Frontal cortex (tissue), 4 donors: ENCODE results near the gene AMPD3. TPM values are rescaled to one million over a fixed set of nuclear protein-coding genes. Genes with fewer than 3 reads are reported as not detected.

Experiments used
- DNase-seq, 2 donors: peaks; one replicate each; pipeline ENCODE4 v3.0.0; 2012; ENCODE audit warnings: low spot score in 2 of 2
- FAIRE-seq: peaks from 2 replicates; lab custom pipeline; 2012; peaks lifted over from hg19 to GRCh38; lab: Jason Lieb, UNC
- total RNA-seq: library from RNA; depleted of rRNA; stranded (reverse); fragments of >200 nt; gene quantifications from one replicate; pipeline ENCODE4 v1.2.3, GENCODE V29; 2014
- donor health status: control.
- donor health status: control.
- donor health status: control.

Gene AMPD3
- total RNA-seq, 1 donor from 2014 or later = 0.82 TPM

DNA sequence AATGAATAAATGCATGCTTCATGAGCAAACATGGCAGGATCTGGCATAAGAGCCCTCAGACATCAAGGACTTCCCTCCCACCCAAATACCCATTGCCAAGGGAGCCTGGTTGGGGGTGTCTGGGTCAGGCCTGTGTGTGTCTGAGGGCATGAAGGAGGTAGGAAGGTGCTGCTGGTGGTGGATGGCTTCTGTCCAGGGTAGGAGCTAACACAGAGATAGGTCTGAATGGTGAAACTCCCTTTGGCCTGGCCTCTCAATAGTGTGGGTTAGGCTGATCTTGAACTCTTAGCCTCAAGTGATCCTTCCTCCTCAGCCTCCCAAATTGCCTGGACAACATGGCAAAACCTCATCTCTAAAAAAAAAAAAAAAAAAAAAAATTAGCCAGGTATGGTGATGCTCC lies 2.8 kb downstream of the AMPD3 start:
- FAIRE-seq (no peak), DNase-seq (no peak)

DNA sequence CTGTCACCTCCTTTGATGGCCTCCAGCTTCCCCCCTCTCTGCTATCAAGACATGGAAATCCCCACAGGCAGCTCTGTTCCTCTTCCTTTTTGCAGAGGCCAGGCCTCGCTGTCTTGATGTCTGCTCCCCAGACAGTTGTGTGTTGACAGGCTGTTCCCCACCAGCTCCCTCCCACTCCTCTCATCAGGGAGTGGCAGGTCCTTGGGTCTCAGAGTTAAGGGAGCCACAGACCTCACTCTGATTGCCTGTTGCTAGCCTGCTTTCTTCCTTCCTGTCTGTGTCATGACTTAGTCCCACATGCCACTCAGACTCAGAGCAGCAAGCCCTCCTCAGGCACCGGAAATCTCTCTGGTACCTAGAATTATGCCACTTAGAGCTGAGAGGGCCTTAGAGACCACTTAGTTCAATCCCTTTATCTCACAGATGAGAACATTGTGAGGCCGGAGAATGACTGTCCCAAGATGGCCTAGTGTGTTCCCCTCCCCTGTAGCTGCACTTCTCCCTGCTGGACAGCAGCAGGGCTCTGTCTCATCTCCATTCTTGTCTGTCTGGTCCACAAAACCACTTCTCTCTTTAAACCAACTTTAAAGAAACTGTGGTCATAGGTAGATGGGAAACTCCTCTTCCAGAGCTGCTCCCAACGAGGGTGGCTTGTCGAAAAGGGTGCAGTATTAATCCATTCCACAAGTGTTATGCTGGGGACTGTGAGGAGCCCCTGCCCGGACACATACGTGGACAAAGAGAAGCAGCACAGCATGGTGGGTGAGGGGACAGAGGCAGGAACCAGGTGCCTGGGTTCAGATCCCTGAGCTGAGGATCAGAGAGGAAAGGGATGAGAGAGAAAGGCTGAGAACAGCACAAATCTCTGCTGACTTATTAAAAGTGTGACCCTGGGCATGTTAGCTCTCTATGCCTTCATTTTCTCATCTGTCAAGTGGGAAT lies 4.2 kb downstream of the AMPD3 start:
- FAIRE-seq (no peak), DNase-seq (no peak)

DNA sequence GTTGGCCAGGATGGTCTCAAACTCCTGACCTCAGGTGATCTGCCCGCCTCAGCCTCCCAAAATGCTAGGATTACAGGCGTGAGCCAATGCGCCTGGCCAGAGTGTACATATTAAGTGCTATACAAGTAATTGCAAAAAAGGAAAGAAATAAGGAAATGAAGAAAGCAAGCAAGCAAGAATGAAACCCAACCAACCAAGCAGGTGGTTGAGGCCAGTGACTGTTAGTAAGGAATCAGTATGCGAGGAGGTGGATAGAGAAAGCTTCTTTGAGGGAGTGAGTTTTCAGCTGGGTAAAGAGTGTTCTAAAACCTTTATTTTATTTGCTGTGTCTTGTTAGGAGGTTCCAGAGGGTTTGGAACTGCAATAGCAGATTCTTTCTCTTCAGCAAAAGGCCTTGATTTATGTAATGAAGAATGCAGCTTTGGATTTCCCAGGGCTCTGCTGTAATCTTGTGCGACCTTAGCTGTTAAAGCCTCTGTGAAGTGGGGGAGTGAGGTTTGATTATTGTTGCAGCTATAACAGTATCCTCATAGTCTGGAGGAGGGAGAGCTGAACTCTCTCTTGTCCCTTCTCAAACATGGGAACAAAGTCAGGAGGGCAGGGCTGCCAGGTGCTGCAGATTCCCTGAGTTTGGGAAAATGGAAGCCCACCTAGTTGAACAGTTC lies 5.7 kb downstream of the AMPD3 start:
- DNase-seq = no peak
- FAIRE-seq = no peak

DNA sequence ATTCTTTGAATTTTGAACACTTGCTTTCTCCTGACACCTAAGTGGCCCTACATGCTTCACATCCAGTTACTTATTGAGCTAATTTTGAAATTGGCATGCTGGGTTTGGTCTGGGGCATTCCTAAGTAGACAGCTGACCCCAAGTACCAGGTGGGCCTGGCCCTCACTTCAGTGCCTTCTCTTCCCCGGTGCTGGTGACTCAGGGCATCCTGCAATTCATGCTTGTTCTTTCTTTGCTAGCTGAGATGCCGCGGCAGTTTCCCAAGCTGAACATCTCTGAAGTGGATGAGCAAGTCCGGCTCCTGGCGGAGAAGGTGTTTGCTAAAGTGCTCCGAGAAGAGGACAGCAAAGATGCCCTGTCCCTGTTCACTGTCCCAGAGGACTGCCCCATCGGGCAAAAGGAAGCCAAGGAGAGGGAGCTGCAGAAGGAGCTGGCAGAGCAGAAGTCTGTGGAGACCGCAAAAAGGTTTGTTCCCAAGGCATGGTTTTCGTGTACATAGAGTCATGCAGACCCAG lies 6.3 kb downstream of the AMPD3 start:
- no peak for FAIRE-seq
- no peak for DNase-seq

DNA sequence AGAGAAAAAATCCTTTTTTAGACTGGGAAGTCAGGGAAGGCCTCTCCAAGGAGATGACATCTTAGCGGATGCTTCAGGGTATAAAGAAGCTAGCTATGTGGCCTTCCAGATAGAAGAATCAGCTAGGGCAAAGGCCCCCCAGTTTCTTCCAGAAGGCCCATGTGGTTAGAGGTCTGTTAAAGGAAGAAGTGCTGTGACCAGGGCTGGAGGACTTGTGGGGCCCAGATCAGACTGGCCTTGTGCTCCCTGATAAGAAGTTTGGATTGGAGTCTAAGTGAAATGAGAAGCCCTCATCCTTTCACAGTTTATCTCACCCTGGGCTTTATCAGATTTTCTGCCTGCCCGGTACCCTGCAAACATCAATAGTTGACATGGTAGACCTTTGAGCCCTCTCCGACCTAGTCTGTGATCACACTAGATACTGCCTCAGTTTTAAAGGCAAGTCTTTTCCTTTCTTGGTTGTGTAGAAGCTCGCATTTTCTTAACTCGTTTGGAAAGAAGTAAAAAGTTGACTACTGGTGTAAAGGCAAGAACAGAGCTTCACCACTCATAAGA lies 7.8 kb downstream of the AMPD3 start:
- FAIRE-seq = no peak
- DNase-seq = no peak

DNA sequence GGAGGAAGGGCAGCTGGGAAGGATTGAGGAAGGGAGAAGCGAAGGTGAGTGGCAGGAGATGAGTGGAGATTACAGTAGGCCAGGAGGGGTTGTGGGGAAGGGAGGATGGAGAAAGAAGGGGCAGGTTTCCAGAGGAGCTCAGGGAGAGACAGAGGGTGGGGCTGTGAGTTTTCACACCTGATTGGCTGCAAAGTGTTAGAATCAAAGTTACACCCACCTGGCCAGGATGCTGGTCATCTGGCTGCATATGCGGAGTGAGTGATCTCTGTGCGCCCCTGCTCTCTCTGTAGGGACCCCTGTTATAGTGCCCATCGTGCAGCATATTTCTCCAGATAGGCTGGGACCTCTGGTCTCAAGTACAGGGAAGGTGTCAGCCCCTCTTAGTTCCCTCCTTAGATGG lies 18.3 kb downstream of the AMPD3 start:
- no peak for DNase-seq

DNA sequence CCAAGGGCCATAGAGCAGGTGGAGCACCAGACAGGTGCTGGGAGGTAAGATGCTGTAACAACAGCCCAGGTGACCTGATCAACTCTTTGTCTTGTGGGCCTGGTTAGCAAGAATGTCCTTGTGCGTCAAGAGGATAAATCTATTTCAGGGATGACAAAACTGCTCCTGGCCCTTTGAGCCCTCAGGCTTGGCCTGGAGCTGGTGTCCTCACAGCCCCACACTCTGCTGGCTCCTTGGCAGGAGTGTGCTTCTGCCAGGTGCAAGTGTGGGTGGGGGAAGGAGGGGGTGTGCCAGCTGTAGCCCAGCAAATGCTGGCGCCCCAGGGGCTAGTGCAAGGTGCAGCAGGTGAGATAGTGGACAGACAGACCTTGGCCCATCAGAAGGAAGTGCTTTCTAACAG lies 19.5 kb downstream of the AMPD3 start:
- no peak for DNase-seq
- FAIRE-seq = no peak

More for the DNA sequence above, 18.3 kb downstream of the AMPD3 start:
- no peak for FAIRE-seq

DNA sequence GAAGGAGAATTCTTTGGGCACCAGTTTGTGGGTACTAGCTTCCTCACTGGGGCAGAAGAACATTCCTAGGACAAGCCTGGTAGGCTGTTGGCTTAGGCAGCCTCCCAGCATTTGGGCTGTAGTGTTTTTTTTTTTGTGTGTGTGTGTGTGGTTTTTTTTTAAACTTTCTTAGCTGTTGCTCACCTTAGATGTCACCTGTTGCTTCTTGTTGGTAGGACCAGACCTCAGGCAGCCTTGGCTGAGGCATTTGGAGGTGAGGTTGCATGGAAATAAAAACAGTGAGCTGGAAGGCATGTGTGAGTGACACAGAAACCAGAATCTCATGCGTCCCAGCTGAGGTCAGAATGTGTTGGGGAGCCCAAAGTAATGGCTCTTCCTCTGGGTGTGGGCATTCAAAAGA lies 21.3 kb downstream of the AMPD3 start:
- FAIRE-seq = no peak
- DNase-seq = no peak

DNA sequence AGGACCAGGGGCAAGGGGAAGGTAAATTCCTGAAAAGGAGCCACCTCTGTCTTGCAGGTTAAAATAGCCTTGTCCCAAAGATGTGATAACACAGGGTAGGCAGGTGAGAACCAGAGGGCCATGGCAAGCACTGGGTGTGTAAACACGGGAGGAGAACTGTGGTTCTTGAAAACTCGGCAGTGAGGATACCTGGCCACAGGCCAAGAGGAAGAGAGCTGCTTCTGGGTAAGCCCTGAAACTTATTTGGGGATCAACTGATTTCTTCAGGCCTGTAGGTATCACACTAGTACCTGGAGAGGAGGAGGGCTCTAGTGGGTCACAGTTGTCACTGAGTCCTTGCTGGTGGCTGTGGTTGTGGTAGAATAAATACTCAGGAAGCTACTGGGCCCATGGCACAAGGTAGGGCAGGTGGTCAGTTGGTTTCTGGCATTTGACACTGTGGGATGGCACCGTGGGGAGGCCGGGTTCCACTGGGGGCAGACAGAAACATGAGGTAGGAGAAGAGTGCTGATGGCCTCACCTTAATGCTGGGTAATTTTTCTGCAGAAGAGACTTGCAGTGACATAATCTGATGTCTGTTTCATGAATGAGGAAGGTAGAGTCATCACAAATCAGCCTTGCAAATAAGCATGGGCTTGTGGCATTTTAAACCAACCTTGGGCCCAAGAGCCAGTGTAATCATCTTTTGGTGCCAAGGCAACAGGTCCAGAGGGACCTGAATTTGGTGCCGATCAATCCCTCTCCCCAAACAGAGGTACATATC lies 22.0 kb downstream of the AMPD3 start:
- no peak for DNase-seq
- FAIRE-seq = no peak

DNA sequence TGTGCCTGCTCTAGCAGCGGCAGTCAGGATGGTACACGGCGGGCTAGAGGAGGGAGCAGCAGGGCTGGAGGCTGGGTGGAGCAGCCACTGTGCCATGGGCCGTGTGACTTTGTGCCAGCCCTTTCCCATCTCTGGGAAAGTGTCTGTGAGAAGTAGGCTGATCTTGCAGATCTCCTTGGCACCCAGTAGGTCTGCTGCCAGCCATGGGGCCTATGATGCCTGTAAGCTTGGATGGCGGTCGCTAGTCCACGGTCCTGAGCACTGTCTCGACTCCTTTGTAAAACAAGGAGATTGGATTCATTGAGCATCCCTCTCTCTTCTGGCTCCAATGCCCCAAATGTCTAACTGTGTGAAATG lies 22.6 kb downstream of the AMPD3 start:
- no peak for FAIRE-seq

DNA sequence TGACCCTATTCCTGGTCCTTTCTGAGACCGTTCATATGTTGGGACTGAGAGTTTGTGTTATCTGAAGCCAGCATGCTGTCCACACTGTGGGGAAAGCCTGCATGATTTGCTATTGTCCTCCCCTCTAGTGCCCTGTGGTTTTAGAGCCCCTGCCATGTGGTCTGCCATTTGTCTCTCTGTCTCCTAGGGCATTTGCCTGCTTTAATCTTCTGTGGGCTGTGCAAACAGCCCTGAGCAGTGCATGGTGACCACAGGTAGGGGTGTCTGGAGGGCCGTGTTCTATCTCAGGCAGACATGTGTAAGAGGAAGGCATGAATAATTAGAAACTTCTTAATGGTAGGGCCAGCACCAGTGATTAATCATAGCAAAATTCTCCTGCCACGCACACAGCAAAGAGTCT lies 23.0 kb downstream of the AMPD3 start:
- DNase-seq = no peak
- no peak for FAIRE-seq

More for the DNA sequence above, 22.6 kb downstream of the AMPD3 start:
- no peak for DNase-seq

DNA sequence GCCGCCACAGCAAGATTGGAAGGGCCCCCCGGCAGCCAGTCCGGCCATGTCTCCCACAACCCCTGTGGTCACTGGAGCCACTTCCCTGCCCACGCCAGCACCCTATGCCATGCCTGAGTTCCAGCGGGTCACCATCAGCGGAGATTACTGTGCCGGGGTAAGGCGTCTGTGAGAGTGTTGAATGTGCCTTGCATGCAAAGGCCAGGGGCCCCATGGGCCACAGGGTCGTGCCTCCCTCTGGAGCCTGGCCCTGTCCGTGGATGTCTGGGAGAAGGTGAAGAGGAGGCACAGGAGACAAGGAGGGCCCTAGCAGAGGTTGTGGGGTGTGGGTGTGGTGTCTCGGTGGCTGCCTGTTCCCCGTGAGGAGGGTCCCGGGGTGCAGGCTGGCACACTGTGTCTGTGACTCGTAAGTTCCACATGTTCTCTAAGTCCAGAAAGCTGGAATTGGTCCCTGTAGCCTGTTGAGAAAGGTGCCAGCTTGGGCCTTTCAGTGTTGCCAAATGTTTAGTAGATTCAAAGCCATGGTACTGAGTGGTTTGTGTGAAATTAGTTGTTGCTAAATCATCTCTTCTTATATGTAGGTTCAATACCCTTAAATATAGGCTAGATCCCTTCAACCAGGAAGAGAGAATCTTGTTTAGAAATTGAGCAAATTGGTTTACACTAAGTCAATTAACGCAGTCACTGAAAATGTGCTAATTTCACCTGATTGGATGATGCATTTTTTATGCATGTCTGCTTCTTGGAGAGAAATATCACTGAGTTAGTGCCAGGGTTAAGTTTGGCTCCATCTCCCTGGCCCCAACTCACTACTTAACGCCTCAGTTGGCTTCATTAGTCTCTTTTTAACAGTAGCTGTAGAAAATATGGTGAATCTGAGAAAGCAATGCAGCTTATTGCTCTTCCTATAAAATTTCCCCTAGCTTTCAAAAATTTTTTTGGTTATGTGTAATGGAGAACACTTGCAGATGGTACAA lies 23.8 kb downstream of the AMPD3 start:
- no peak for FAIRE-seq
- DNase-seq = no peak

DNA sequence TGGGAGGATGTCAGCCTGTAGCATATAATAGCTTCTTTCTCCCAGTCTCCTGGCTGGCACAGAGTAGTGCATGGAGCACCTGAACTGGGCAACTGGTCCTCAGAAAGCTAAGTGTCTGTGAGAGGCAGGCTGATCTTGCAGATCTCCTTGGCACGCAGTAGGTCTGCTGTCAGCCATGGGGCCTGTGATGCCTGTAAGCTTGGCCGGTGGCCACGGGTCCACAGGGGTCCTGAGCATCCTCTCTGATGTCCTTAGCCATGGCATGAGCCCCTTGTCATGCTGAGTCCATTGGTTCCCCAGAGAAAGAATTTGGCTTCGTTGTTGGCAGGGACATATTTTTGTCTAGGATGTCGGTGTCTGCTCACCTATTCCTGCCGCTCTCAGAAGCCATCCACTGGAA lies 25.0 kb downstream of the AMPD3 start:
- no peak for DNase-seq
- no peak for FAIRE-seq

DNA sequence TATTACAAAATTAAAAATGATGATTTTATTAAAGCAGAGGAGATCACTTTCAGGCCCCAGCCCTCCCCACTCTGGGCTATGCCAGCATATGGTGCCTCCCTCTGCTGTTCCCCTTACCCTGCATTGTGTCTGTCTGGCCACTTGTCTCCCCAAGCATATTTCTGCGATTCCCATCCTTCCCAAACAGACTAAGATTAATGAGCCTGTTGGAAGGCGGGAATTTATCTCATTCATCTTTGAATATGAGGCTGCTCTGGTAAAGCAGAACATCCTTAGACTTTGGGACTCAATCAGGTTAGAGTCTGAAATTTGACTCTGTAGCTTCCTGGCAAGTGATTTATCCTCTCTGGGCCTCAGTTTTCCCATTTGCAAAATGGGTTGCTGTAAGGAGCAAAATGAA lies 25.7 kb downstream of the AMPD3 start:
- DNase-seq (no peak), FAIRE-seq (no peak)

DNA sequence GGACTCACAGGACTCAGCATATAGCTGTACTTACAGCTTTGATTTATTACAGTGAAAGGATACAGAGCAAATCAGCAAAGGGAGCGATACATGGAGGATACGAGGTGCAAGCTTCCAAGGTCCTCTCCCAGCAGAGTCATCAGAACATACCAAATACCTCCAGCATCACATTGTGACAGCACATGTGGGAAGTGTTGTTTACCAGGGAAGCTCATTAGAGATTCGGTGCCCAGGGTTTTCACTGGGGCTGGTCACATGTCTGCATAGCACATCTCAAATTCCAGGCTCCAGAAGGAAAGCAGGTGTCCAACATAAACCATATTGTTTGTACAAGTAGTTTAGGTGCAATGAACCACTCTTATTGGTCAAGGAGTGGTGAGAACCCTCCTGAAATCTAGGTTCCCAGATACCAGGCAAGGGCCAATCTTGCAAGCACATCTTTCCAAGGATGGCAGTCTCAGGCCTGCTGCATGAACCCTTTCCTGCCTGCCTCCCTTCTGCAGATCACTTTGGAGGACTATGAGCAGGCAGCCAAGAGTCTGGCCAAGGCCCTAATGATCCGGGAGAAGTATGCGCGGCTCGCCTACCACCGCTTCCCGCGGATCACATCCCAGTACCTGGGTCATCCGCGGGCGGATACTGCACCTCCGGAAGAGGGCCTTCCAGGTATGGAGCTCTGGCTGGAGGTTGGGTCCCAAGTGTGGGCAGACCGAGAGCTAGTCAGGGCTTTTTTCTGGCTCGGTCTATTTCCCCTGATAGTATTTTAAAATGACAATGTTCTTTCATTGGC lies 26.7 kb downstream of the AMPD3 start:
- FAIRE-seq = no peak
- no peak for DNase-seq

DNA sequence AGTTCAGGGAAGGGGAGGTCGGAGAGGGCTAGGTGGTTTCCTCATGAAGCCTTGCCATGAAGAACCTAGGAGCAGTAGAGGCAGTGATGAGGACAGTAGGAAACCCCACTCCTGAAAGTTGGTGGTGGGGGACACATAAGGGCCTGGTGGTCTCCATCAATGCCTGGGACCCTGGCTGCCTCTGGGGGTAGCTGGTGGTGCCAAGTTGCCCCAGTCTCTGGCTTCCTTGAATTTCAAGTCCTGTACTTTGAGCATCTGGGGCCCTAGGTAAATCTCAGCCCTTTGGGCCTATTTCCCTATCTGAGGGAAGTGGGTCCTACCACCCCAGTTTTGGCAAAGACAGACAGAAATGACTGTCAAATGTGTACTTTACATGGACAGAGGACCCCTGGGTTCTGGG lies 28.1 kb downstream of the AMPD3 start:
- FAIRE-seq (no peak), DNase-seq (no peak)

DNA sequence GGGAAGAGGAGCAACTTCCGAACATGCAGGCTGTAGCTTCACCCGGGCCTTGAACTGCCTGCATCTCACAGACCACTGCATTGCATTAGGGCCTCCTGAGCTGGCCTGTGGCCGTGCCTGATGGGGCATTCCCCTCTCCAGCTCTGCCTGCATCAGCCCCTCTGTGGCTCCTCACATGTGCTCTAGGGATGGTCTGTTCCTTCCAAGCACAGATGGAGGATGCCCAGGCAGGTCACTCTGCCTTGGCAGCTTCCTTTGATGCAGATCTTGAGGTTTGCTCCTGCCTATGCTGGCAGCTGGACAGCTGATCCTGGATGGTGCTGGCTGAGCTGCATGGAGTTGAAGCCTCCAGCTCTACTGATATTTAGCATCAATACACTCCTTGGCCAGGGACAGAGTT lies 28.5 kb downstream of the AMPD3 start:
- FAIRE-seq (no peak), DNase-seq (no peak)

DNA sequence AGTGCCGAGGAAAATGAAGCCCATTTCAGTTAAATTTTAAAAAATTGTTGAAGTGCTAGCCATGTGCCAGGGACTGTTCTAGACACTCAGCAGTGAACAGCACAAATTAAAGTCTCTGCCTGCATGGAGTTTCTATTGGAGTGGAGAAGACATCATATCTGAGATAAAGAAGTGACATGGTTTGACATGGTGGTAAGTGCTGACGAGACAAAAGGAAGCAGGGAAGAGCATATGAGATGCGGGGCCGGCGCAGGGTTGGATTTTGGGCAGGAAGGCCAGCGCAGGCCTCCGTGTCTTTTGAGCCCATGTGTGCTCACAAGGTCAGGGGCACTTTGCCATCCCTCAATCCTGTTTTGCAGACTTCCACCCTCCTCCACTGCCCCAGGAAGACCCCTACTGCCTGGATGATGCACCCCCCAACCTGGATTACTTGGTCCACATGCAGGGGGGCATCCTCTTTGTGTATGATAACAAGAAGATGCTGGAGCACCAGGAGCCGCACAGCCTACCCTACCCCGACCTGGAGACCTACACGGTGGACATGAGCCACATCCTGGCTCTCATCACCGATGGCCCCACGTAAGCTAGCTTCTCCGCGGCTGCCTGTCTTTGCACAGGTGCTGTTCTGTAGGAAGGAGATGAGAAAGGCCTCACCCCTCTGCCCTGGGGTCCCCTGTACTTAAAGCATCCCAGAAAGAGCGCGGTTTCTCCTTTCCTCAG lies 29.6 kb downstream of the AMPD3 start:
- DNase-seq (no peak), FAIRE-seq (no peak)
